HS-5 (cell line): ENCODE results near the gene SDC4.

Source experiments
- DNase-seq: peaks from one replicate; pipeline ENCODE4 v3.0.0-alpha.2; 2012; ENCODE audit warnings: low read depth

The SDC4 gene, protein sequence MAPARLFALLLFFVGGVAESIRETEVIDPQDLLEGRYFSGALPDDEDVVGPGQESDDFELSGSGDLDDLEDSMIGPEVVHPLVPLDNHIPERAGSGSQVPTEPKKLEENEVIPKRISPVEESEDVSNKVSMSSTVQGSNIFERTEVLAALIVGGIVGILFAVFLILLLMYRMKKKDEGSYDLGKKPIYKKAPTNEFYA

DNA sequence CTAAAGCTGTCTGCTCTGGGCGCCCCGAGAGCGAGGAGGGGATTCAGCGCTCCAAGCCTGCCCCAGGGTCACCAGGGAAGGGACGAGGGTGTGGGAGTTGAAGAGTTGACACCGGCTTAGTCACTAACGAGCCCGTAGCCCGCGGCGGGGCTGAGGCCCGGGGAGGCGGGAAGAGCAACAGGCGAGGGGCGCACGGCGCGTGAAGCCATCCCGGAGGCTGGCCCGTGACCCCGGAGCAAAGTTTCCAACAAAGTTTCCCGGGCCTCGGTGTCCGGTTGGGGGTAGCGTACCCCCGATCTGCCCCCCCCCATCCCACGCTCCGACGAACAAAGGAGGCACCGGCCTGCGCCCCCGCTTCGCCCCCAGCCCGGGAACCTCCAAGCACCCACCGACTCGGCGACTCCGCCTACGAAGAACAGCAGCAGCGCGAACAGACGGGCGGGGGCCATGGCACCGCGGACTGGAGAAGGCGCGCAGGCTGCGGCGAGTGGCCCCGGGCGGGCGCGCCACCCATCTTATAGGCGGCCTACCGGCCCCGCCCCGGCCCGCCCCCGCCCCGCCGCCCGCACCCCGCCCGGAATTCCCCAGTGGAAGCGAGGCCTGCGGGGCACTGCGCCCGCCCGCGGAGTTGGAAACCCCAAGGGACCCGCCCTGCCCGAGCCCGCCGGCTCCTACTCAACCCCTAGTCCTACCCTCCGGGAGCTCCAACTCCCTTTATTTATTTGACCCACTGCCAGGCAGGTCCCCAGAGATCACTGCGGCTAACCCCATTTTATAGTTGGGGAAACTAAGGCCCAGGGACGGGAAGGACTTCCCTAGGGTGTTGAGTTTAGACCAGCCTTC is at the start of gene SDC4:
SDC4 (minus strand) TSS at position 489 of the 843 bp plus-strand sequence; CDS start at position 449, 40 bp downstream.
- DNase-seq = no peak

DNA sequence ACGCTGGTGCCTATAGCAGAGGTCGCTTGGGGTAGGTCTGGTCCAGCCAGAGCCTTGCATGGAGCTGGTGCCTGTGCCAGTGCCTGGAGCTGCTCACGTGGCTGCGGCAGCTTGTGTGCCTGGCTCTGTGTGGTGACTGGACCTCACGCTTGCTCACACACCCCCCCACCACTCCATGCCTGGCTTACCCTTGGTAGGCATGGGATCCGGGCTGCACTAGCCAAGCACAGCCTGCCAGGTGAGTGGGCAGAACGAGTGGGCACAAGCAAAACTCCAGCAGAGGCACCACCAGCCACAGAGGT is 46.8 kb upstream of the SDC4 start:
- no peak for DNase-seq

DNA sequence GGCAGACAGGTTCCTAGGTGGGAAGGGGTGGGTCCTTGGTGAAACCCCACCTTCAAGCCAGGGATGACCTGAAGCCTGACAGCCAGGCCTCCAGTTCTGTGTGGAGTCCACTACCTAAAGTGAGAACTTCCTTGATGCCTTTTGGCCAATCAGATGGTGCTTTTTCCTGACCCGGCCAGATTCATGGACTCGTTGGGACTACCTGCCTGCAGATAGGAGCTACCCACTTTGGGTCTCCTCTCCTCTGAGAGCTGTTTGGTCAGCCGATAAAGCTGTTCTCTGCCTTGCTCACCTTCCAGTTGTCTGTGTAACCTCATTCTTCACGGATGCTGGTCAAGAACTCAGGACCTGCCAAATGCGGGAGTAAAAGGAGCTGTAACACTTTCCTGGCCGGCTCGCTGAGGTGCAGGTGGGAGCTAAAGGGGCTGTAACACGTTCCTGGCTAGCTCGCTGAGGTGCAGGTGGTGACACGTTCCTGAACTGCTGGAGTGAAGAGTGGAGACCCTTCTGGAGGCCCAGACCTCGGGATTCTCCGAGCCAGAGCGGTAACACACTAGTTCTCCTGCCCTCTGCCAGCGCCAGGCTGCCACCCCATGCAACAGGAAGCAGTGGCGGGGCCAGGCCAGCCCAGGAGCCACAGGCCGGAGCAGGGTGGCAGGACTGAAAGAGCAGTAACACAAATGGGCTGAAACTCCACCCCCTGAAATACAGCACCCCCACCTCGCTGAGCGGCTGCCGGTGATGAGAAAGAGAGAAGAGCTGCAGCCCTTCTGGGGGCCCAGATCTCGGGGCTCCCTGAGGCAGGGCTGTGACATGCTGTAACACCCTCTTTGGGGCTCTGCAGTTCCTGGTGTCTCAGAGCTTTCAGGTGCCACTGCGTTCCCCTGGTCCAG is 46.2 kb upstream of the SDC4 start:
- DNase-seq = no peak

DNA sequence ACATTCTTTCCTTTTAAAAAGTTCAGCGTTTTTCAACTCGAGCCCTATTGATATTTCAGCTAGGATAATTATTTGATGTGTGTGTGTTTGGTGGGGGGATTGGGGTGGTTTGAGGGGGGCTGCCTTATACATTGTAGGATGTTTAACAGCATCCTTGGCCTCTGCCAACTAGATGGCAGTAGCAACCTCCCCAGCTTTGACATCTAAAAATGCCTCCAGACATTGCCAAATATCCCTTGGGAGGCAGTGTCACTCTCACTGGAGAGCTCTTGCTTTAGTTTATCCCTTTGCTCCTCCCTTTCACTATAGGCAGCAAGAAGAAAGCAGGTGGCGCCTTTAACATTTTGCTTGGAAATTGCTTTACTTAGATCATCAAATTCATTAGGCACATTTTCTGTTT is 44.5 kb upstream of the SDC4 start:
- no peak for DNase-seq

DNA sequence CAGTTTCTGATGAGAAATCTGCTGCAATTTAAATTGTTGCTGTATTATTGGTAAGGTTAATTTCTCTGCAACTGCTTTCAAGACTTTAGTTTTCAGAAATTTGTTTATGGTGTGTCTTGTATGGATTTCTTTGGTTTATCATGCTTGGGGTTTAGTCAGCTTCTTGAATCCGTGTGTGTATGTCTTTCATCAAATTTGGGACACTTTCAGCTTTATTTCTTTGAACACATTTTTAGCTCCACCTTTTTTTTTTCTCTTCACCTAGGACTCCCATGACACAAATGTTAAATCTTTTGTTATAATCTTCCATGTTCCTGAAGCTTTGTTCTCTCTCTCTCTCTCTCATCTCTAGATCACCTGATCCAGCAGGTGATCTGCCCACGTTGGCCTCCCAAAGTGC is 43.3 kb upstream of the SDC4 start:
- DNase-seq = no peak

DNA sequence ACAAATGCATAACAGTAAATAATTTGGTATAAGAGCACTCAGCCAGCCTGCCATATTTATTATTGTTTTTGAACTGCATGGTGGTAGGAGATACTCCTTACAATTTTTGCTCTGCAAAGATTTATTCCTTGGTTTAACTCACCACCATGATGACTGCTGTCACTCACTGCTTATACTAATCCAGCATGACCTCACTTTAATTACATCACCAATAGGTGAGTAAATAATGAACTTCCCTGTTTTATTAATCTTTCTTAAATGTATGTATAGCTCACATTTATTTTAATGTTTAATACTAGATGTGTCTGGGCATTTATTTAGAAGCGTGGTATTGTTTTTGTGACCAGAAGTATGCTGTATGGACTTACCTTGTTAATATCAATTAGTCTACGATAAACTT is 42.7 kb upstream of the SDC4 start:
- no peak for DNase-seq

DNA sequence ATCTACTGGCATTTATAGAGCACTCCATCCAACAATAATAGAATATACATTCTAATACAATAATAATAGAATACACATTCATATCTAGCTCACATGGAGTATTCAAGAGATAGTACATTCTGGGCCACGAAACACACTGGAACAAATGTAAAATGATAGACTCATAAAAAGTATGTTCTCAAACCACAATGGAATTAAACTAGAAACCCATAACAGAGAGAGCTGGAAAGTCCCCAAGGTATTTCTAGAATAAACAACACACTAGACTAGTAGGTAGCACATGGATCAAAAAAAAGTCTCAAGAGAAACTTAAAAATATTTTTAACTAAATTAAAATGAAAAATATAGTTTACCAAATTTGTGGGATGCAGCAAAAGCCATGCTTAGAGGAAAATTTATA is 39.0 kb upstream of the SDC4 start:
- DNase-seq = no peak

DNA sequence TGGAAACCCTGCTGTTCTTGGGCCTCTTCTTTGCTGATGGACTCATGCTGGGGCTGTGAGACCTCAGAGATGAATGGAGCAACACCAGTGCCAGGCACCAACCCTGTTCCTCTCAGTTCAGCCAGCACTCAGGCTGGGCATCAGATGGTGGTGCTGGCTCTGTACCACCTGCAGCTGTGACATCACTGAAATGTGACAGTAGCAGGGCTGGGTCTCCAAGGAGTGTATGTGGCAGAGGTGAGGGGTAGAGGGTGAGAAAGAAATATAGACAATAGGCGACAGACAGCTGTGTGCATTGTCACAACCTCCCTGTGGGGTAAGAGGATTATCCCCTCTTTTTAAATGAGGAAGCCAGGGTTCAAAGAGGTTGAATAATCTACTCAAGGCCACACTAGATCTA is 30.0 kb upstream of the SDC4 start, which contains the start of gene TP53TG5:
TP53TG5 (minus strand) TSS at position 135 of the 400 bp plus-strand sequence; CDS start at position 46, 89 bp downstream.
- no peak for DNase-seq

DNA sequence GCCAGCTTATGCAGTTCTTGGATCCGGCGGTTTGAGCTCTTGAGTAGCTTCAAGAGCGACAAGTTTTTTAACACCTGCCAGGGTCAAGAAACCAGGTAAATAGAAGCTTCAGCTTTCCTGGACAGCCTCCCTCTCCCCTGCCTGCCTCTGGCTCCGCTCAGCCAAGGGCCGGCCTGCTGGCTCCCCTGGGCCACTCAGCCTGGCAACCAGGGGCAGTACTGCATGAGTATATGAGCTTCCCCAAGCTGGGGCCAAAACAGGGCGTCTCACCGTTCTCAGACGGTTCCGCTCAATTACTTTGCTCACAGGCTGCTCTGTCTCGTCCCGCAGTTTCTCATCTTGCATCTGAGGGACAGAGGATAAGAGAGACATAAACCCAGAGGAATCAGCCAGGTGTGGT is 29.0 kb upstream of the SDC4 start:
- DNase-seq = no peak

DNA sequence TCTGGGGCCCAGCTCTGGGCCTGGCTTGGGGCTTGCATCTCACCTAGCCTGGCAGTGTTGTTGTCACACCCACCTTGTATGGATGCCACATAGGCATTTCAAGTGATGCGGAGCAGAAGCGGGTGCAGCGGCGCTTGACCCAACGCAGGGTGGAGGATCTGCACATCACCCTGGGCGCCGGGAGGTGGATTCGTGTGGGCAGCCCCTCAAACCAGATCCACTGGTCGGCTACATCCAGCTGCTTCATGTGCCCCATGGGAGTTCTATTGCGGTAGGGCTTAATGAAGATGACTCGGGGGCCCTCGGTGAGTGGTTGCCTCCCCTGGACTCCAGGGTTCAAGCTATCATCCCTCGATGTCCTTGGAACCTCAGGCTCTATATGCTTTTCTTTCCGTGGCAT is 26.7 kb upstream of the SDC4 start:
- no peak for DNase-seq

DNA sequence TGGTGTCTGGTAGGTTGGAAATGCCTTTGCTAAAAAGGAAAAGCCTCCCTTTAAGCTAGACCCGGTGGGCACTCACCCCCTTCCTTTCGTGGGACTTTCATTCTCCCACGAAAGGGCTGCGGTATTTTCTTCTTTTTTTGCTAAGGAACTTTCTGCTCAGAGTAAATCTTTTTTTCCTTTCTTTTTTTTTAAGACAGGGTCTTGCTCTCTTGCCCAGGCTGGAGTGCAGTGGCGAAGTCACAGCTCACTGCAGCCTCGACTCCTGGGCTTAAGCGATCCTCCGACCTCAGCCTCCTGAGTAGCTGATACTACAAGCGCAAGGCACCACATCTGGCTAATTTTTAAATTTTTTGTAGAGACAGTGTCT is 25.9 kb upstream of the SDC4 start:
- DNase-seq = no peak

DNA sequence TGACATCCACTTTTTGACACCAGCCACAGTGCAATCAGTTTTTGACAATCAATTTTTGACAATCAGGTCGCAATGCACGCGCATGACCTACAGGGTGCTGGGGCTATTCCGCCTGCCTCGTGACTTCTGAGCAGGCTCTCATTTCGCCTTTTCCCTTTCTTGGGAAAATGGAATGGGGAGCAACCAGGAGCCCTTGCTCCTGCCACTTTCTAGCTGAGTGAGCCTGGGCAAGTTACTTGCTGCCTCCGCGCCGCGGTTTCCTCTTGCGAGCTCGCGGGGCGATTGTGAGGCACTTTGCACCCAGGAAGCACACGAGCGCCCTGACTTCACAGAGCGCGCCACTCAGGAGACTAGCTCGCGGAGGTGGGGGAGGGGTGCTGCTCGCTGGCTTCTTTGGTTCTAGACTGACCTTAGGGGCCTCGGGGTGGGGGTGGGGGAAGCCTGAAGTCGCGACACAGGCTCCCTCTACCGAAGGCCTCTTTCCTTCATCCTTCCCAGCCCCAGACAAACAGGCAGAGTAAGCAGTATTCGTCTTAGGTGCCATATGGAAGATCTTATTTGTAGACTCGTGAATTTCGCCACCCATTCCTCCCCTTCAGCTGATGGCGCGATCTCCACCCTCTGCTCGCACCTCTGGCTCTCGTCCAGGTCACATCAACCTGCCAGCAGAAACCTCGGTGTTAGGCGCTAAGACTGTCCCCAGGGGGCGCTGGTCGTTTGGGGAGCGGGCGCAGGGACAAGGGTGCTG is 25.3 kb upstream of the SDC4 start:
- DNase-seq = no peak

DNA sequence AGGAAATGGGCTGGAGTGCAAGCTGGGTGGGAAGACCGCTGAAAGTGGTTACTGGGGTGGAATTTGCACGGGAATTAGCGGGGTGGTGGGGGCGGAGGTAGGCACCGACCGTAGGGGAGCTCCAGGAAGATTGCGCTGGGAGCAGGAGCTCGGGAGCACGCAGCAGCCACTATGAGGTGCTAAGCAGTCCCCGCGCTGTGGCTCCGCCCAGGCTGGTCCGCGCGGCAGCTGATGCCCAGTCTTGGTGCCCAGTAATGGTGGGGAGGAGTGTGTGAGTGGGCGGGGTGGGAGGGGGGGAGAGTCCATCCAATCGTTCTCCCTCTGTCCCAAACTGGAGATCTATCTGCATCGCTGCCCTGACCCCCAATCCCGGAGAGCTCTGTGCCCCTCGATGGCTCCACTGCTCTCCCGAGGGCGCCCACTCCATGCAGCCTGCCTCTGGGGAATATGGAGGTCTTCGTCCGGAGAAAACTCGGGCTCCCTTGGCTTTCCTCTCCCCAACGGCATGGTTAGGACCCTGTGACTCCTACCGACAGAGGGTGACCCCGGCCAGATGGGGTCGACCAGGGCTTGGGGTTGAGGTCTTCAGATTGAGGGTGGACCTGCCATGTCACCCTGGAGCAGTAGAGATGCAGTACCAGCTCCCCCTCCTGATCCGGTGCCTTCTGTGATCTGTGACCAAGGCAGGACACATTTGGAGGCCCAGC is 24.6 kb upstream of the SDC4 start:
- no peak for DNase-seq

DNA sequence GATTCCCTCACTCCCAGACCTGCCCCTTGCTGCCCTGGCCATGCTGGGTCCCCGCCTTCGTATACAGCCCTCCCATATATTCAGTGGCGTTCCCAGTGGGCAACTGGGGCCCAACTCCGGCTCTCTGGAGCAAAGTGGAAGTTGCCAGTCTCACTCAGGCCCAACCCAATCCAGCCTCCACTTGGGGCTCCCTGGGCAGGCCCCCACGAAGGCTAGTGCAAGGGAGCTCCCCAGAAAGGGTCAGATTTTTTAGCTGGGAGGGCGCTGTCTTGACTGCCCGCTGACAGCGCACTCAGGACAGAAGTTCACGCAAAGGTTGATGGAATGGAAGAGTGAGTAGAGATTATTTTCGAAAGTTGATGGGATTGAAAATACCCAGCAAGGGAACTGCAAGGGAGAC is 24.0 kb upstream of the SDC4 start:
- no peak for DNase-seq

DNA sequence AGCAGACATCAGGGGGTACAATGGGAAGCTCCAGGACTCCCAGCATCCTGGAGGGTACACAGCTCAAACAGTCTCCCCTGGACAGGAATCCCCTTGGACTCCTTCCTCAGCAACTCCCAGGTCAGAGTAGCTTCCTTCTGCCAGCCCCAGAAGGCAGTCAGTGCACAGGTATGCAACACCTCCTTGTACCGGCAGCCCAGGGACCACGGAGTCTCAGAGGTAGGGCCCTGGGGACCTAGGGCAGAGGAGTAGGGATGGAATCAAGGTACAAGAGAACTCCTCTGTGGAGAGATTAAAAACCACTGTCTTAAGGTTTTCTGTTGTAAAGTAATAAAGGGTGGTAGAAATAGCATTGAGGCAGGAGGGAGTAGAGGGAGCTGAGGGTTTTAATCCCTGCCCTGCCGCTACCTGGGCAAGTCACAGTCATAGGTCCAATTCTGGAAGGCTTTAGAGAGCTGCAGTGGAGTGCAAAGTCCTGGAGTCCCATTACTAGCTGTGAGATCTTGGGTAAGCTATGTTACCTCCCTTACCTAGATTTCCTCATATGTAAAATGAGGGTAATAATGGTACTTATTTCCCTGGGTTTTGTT is 22.4 kb upstream of the SDC4 start:
- DNase-seq = no peak

DNA sequence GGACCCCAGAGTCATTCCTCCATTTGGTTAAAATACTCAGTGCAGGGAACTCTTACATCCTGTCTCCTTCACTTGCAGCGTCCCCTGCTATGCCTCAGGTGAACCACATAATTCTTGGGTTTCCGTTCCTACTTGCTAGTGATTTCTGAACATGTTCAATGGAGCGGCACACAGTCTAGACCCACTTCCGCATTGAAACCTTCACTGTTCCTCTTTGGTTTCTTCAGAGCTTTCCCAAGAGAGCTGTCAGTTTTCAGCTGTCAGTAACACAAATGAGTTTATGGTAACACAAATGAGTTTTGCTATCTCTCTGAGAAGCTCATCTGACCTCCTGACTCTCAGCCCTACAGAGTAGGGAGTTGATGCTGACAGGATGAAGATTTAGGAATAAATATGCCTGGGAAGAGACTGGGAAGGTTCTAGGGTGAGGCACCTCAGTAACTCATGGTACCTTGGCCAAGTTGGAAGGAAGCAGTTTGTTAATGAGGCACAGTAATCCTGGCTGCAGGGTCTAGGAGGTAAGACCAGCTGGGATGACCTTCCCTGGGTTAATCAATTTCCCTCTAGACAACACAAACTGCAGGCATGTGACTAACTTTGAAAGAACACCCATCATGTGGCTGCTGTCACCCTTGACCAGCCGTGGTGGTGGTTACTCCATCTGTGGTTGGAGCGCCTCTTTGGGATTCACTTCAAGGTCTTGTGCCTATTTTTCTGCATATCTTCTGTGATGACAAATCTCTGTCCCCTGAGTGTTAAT is 20.2 kb upstream of the SDC4 start:
- DNase-seq = no peak

DNA sequence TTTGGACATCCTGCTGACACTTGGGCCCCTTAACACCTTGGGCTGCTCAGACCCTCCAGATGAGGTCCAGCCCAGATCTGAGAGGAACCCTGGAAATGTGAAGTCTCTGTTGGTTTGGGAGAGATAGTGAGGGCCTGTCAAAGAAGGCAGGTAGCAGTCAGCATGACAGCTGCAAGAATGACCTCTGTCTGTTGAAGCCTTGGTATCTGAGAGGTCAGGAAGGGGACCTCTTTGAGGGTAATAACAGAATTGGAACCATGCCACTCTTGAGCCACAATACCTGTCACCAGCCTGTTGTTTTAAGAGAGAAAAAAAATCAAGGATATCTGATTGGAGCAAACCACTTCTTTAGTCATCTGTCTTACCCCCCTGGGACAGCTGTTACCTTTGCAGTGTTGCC is 18.9 kb upstream of the SDC4 start:
- DNase-seq = no peak

DNA sequence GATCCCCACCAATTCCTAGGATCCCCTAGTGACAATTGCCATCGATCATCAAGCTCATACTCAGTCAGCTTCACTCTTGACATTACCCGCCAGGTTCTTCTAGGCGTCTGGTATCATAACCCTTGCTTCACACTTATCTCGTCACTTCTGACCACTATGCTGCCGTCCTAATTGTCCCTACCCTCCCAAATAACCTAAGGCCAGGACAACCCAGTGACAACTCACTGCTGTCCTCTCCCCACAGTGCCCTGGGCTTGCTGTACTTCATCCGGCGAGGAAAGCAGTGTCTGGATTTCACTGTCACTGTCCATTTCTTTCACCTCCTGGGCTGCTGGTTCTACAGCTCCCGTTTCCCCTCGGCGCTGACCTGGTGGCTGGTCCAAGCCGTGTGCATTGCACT is 18.4 kb upstream of the SDC4 start:
- DNase-seq = no peak

DNA sequence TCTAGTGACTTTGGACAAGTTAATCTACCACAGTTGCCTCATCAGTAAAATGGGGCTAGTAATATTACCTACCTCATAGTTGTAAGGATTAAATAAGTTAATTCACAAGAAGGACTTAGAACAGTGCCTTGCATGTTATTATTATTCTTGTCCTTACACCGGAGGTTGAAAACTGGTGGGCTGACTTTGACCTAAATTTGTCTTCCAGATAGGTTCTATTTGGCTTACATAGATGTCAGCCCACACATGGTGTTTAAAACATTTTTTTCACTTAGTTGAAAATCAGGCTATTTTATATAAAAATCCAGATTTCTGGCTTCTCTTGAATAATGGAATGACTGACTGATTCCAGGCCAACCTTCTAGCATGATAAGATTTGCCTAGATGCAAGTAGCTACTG is 18.0 kb upstream of the SDC4 start:
- no peak for DNase-seq

DNA sequence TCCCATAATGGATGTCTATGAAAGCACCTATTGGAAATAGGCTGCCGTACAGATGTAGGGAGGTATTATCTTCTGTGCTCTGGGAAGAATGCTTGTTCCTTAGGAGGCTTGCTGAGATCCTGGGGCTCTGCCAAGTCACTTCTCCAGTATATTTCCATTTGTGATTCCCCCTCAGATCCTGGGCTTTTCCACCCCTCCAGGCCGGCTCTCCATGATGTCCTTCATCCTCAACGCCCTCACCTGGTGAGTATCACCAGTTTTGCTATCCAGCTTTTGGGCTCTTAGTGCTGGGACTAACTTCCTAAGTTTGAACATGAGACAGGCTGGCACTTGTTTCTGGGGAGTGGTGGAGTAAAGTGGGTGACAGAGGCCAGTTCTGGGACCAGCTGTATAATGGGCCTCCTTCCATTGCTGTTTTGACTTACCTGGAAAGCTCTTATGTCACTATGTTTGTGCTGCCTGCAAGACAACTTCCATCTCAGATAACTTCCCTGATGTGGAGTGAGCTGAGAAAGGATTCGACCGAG is 17.3 kb upstream of the SDC4 start:
- no peak for DNase-seq
